Measurements from ENCODE around the gene POLG. TPM values are rescaled to one million over a fixed set of nuclear protein-coding genes. Genes with fewer than 3 reads are reported as not detected.
A peak's percentile ranks its signal among the peaks of the same experiment; 100 is the strongest.

POLG gene
- total and polyA plus RNA-seq, 2 of the 13 experiments (the other 11 are each of a cell fraction or from before 2014, with no cell fraction given), result 26.6 to 35.5 TPM

- TF ChIP-seq MIXL1 (CRISPR knock-in tag; IDR thresholded peaks at IDR 0.05) (peak; percentile 69; the same call in 1 of the 2 replicates), ZNF24 (IDR thresholded peaks at IDR 0.05) (no peak), ISX (CRISPR knock-in tag; conservative IDR thresholded peaks at IDR 0.05) (no peak; the same call in 1 of the 2 replicates), GABPB1 (CRISPR knock-in tag; IDR thresholded peaks at IDR 0.05) (peak; percentile 48), NFIB (CRISPR knock-in tag; IDR thresholded peaks at IDR 0.05; ENCODE audit: borderline replicate concordance) (no peak), SRY (CRISPR knock-in tag; IDR thresholded peaks at IDR 0.05) (peak; percentile 86), FOXA3 (CRISPR knock-in tag; IDR thresholded peaks at IDR 0.05) (0 out of 2 replicates have a peak, but pooled peaks have one; percentile 41), AFF4 (CRISPR knock-in tag; IDR thresholded peaks at IDR 0.05) (no peak), ZNF251 (CRISPR knock-in tag; IDR thresholded peaks at IDR 0.05) (no peak), ZFY (CRISPR knock-in tag; IDR thresholded peaks at IDR 0.05) (peak; percentile 49), ZNF747 (CRISPR knock-in tag; IDR thresholded peaks at IDR 0.05; ENCODE audit: borderline replicate concordance) (no peak), NFKBIZ (CRISPR knock-in tag; IDR thresholded peaks at IDR 0.05) (0 out of 2 replicates have a peak, but pooled peaks have one; percentile 56), ZNF513 (CRISPR knock-in tag; conservative IDR thresholded peaks at IDR 0.05) (no peak), PLRG1 (conservative IDR thresholded peaks at IDR 0.05) (no peak), ZNF816 (CRISPR knock-in tag; IDR thresholded peaks at IDR 0.05; ENCODE audit: borderline replicate concordance) (peak; percentile 79; the same call in 1 of the 2 replicates), TGIF2 (CRISPR knock-in tag; IDR thresholded peaks at IDR 0.05) (peak; percentile 86), MTF1 (CRISPR knock-in tag; IDR thresholded peaks at IDR 0.05) (peak; percentile 79), PRDM4 (CRISPR knock-in tag; IDR thresholded peaks at IDR 0.05; ENCODE audit: borderline replicate concordance) (no peak), THYN1 (CRISPR knock-in tag; IDR thresholded peaks at IDR 0.05; ENCODE audit: borderline replicate concordance, low read depth) (no peak), XRCC5 (optimal IDR thresholded peaks at IDR 0.05; ENCODE audit: low read length) (peak; percentile 72), RFX3 (CRISPR knock-in tag; IDR thresholded peaks at IDR 0.05) (no peak), ZSCAN30 (CRISPR knock-in tag; IDR thresholded peaks at IDR 0.05) (no peak)
- TF ChIP-seq, protein P1, sequence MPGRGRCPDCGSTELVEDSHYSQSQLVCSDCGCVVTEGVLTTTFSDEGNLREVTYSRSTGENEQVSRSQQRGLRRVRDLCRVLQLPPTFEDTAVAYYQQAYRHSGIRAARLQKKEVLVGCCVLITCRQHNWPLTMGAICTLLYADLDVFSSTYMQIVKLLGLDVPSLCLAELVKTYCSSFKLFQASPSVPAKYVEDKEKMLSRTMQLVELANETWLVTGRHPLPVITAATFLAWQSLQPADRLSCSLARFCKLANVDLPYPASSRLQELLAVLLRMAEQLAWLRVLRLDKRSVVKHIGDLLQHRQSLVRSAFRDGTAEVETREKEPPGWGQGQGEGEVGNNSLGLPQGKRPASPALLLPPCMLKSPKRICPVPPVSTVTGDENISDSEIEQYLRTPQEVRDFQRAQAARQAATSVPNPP (CRISPR knock-in tag; IDR thresholded peaks at IDR 0.05), result no peak
Measured at GRCh38 chr15:89361451-89362202, 27.0 kb upstream of the POLG start (continued).

Data from HepG2 (cell line).